Spleen (tissue), 7 donors: Measurements from ENCODE around the gene MYO1D.

Experiments
- CTCF ChIP-seq, 11 experiments: fragments of 200-600 bp in 7 of 11; fragments of 450-650 bp in 4 of 11; sonication (generic) in 4 of 11; IDR thresholded peaks in 8 of 11; conservative IDR thresholded peaks in 3 of 11; 1 replicate in 7 of 11; 2 replicates in 4 of 11; pipeline versions ENCODE4 v1.4.0 to v1.8.0; 2016 to 2021; ENCODE audit warnings: antibody characterized with exemption in 11 of 11, inconsistent platforms in 4 of 11, mild to moderate bottlenecking in 1 of 11
- POLR2AphosphoS5 ChIP-seq, 3 donors: sonication (generic); formaldehyde crosslinking; IDR thresholded peaks; one replicate each; pipeline ENCODE4 v1.5.1; 2017; ENCODE audit warnings: antibody characterized with exemption in 3 of 3
- donor health status: DM: no; HTN: no; CAD: no; lungs with moderate emphysema.
- donor health status: DM: no; HTN: no; CAD: no.
- donor health status: DM: no; HTN: no; CAD: no.

DNA sequence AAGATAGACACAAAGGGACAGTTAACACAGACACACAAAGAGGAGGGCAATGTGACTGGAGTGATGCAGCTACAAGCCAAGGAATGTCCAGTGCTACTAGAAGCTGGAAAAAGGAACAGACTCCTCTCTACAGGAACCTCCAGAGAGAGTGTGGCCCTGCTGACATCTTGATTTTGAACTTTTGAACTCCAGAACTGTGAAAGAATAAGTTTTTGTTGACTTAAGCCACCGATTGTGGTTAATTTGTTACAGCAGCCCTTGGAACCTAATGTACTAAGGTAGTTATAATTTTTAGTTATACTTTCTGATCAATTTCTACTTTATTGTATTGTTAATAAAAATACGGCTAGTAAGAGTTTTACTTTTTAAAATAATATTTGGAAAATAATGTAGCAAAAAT, 129.1 kb downstream of the MYO1D start:
- TF ChIP-seq CTCF (IDR thresholded peaks at IDR 0.05 in 8 of 11, conservative IDR thresholded peaks at IDR 0.05 in 3 of 11) (no peak), POLR2AphosphoS5 (IDR thresholded peaks at IDR 0.05) (no peak)
